ENCODE measurements around the gene TBL1X.
"Not testable (repeated sequence)": the region's sequence is repeated elsewhere in the genome, so short reads cannot be mapped to it uniquely, and the experiment has no call there.

Gene TBL1X

DNA sequence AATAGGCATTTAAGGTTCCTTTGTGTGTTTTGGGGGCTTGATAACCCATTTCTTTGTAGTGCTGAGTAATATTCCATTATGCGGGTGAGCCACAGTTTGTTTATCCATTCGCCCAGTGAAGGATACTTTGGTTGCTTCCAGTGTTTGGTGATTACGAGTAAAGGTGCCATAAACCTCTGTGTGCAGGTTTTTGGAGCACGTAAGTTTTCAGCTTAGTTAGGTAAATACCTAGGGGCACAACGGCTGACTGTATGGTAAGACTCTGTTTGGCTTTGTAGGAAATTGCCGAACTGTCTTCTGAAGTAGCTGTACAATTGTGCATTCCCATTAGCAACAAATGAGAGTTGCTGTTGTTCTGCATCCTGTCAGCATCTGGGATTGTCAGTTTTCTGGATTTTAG is 3.8 kb upstream of the TBL1X start:
- no peak for DNase-seq

DNA sequence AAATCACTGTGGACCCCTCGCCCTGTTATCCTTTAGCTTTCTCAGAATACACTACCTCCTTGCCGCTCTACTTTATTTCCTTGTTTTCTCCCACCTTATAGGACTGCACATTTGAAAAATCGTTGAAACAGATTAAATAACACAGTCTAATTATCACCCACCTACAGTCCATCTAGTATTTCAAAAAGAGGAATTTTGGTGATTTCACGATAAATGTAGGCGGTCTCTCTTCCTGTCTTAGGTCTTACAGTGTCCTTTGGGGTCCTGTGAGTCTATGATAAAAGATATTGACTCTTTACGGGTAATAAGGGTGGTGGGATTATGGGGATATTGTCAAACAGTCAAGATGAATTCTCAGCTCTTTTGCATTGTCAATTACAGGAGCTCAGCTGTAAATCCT is 2.4 kb upstream of the TBL1X start:
- DNase-seq: no peak

DNA sequence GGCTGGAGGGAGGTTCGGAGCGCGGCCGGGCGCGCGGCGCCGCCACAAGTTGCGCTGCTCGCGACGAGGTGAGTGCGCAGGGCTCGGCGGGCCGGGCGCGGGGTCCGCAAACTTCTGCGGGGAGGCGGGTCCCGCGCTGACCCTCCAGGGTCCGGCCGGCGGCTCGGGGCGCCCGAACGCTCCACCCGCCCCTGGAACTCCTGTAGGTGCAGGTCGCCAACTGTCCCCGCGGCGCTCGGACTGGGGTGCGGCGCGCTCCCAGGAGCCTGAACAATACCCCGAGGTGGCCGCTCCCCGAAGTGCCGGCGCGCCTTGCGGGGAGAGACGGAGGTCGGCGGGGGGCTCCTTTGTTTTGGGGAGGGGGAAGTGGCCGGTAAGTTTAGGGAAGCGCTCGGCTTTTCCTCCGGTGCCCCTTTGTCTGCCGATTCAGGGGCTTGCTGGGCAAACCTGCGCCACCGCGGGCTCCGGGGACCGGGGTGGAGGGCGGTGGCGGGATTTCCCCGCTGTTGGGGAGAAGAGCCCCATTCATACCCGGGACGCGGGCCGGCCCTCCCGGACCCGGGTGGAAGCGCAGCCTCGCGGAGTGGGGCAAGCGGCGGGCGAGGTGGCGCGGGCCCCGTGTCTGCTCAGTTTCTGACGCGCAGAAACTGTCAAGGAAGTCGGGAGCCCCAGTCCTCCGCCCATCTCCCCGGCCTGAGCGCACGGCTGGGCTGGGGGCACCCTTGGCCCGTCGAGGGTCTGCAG is 694 bp downstream of the TBL1X start:
- peak in 1 of 2 experiments; percentile 7 for DNase-seq

DNA sequence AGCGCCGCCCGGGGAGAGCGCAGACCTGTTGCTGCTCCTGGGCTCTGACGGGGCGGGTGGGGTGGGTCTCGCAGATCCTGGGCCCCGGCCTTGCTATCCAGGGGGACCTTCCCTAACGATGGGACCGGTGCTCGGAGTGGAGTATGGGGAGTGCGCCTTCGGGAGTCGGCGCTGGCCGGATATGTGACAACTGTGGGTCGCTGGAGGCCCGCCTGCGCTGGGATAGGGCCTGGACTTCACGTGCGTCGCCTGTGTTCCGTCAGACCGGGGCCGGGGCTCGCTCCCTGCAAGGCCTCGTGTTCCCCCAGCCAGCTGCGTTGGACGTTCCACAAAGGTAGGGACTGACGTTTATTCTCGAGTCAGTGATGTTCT is 1.3 kb downstream of the TBL1X start:
- DNase-seq: no peak

DNA sequence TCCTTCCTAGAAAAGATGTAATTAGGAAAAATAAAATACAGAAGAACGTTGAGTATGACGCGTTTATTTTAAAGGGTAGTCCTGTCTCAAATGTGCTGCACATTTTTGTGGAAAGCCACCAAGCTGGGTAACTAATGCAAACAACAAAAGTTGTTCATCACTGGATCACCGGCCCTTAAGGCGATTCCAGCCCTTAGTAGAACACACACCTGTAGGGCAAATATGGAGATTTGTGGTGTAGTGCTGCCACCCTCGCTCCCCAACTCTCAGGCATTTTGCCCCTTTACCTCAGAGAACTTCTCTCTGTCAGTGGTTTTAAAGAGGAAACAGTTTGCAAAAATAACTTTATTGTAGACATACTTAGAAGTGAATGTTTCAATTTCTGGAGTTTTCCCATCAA is 1.9 kb downstream of the TBL1X start:
- no peak for DNase-seq

DNA sequence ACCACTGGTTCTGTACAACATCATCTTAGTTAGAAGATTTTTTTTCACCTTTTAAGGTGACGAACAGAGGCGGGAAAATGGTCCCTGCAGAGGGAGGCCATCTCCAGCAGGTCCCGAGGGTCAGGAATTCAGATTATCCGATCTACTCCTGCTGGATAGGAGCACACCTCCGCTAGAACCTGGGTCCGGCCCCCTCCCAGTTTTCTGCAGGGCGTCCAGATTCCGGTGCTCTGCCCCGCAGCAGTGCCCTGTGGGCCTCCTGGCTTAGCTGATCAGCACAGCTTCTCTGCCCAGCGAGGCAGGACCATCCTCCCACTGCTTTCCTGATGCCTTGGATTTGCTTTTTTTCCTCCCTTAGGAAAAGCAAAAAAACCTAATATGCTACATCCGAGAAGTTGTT is 2.3 kb downstream of the TBL1X start:
- DNase-seq: no peak

DNA sequence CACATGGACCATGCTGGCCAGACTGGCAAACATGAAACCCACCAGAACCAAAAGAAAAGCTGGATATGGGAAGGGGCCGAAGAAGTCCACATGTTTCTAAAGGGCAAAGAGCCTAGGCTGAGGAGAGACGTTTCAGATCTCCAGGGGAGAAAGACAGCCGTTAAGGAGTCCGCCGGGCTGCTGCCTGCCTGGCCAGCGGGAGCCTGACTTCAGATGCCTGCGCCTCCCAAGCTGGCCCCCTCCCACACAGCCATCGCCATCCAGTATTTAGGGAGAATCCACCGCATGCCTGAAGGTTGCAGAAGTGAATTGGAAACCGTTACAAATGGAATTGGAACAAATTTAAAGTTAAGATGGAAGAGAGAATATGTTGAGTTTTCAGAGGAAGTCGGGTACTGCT is 2.9 kb downstream of the TBL1X start:
- no peak for DNase-seq

DNA sequence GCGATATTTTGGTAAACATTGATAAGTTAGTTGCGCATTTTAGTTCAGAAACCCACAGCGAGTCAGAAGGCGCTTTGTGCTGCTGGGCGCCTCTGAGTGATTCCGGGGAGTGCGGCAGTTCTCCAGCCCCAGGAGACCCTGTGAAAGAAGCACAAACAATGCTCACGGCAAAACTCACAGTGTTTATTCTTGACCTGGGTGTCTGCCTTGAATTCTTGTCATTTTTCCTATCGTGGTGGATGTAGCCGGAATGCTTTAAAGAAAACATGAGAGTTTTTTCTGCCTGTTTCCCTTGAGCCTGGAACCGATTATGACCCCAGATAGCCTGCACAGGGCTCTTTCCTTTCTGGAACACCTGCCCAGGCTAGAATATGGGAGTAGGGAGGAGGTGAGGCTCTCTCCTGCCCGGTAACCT is 6.7 kb downstream of the TBL1X start:
- no peak for DNase-seq

DNA sequence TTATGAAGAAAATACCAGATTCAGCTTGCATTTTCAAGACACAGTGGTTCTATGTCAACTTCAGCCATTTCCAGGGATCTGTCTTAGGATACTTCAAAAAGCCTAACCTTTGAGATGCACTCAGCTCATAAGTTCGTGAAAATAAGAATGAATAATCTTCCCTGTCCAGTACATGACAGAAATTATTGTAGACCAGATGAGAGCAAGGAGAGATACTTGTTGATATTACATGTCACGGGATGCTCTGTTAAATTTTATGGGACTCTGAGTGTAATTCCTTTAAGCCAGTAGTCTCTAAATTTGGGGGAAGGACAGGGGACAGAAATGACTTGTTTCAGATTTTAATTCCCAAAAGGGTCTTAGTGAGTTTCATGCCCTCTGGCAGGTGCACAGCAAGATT is 8.8 kb downstream of the TBL1X start:
- no peak for DNase-seq

DNA sequence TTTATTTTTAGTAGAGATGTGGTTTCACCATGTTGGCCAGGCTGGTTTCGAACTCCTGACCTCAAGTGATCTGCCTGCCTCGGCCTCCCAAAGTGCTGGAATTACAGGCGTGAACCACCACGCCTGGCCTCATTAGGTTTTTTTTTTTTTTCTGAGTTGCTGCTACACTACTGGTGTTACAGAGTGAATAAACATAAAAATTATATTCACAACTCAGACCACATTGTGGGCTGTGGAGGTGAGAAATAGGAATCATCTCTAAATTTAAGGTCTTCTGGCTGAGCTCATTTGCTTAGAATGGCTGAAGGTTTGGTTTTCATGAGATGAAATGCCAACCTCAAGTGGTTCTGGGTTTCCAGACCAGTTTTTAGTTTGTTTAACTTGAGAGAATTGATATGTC is 10.6 kb downstream of the TBL1X start:
- not testable (repeated sequence) for DNase-seq

DNA sequence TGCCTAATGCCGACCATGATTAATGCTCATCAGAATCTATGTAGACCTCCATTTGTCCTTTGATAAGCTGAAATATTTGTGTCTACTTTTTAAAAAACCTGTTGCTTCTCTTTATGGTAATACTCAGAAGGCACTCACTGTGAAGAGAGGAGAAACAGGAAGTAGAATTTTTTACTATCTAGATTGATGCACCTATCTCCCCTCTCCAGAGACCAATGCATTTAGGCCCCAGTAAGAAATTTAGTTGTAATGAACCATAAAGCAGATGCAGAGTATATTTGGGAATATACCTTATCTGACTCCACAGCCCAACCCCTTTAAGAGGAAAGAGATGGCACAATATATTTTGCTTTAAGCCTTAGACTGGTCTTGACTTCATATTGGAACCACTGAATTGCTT is 11.1 kb downstream of the TBL1X start:
- no peak for DNase-seq

DNA sequence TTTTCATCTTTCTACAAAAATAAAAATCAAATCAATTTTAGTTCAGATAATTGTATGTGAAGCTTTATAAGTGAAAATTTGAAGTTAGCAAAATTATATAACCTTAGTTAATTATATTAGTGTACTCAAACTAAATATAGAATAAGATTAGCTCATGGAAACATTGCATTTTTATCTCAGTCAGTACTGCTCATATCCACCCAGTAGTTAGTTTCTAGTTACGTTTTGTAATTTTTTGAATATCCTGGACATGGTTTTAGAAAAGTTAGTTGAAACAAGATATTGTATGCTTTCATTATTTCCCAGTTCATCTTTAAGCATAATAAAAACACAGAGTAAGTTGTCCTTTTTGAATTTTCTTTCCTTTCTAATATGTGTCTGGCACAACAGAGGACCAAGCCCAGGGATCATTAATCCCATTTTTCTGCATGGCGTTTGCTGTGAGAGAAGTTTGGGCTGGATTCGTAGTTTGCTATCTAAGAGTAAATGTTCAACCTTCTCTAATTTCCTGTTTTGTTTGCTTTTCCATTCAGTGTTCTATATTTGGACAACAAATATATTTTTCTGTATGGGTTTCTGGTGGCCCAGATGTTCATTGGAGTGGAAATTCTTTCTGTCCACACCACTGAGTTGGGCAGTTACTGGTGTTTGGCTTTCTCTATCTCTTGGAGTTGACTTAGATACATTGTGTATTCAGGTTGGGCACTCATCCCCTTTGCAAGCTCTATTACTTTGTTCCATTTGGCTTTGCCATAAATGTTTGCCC is 12.1 kb downstream of the TBL1X start:
- no peak for DNase-seq

DNA sequence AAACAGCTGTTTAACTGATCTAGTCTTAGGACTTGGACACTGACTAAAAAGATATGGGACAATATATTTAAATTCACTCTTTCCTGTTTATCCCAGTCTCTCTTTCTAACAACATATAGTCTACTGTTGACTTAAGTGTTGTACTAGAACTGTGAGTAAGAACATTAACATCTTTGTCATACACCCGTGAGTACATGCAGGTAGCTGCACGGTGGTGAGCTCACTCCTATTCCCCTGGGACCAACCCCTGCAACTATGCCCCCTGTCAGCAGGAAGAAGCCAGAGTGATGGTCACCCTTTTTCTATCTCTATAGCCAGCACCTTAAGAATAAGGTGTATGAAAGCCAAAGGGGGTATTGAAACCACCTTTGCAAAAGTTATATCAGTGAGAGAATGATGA is 17.6 kb downstream of the TBL1X start:
- no peak for DNase-seq

DNA sequence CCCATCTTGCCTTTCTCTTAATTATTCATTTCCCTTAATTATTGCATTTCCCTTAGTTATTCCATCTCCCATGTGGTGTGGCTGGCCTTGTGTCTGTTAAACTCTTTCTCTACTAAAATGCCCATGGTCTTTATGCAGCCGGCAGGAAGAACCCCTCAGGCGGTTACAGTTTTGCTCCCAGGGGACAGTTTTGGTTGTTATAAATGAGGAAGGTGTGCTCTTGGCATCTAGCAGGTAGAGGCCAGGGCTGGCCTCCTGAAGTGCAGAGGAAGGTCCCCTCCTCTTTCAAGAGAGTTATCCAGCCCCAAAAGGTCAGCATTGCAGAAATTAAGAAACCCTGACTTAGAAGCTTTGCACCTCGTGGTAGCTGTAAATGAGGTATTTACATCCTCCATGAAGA is 18.0 kb downstream of the TBL1X start:
- no peak for DNase-seq

DNA sequence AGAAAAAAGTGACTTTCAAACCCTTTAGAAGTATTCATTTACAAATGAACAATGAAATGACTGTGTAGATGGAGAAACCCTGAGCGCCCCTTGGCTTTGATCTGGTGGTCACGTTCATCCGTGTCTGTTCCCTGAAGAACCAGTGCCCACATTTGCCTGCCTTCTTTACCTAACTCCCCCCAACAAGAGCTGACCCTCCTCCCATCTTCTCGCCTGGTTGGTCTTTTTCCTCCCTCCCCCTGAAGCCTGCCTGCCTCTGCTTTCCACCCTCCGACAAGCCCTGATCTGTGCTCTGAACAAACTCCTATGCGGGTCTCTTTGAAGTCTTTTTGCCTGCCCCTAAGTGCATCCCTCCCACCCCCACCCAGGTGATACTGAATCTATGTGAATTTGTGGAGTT is 18.5 kb downstream of the TBL1X start:
- no peak for DNase-seq

DNA sequence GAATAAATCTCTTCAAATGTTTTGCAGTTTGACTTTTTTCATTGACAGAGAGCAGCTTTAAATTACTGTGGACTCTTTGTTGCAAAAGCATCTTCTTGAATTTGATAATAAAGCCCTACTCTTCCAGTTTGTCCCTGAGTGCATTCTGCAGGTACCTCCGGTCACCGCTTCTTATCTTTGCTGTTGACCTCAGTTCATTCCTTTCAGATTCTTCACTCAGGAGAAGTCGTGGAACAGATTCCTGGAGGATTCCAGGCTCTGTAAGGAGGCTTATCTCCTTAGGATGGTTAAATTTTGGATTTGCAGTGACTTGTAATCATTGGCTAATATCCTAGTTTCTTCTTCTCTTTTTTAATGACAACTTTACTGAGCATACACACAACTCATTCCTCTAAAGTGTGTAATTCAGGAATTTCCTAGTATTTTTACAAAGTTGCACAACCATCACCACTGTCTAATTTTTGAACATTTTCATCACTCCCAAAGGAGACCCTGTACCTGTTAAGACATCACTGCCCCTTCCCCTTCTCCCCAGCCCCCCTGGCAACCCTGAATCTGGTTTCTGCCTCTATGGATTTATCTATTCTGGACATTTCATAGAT is 22.0 kb downstream of the TBL1X start:
- DNase-seq: no peak

DNA sequence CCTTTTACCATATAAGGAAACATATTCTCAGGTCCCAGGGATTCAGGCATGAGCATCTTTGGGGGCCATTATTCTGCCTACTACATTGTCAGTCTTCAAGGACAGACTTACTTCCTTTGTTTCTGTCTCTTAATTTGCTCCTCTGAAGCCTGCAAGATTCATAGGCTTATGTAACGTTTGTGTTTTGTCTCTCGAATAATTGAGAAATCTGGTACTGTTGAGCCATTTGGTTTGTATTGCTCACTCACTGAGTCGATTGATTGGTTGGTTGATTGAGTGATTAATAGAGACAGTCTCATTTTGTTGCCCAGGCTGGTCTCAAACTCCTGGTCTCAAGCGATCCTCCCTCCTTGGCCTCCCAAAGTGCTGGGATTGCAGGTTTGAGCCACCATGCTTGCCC is 23.7 kb downstream of the TBL1X start:
- DNase-seq: no peak

DNA sequence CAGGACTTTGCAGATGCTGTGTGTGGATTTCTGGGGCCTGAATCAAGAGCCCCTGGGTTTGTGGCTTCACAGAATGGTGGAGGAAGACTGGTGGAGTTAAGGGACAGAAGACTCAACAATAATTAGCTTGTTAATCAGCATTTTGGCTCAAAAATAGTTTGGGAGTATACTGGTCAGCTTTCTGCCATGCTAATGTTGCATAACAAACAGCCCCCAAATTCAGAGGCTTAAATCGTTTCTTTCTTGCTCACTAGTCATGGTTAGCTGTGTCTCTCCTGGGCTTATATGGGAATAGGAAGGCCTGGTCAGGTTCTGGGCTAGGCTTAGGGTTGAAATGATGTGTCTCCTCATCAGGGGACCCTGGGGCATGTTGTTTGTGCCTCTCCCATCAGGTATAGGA is 24.4 kb downstream of the TBL1X start:
- no peak for DNase-seq

DNA sequence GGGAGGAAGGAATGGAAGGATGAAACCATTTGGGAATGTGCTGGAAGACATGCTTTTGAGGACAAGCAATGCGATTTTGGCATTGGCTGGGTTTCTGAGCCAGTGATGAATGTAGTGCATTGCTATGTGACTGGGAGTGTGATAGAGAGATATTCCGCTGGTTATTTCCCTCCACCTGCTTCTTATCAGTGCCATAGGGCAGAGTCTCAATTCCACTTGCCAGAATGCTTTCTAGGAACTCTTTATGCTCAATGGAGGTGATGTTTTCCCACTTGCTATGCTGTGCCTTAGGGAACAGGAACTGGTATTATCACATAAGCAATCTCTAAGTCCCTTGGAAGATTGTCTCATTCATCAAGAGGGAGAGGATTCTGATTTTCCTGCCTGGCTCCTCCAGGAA is 28.0 kb downstream of the TBL1X start:
- no peak for DNase-seq

DNA sequence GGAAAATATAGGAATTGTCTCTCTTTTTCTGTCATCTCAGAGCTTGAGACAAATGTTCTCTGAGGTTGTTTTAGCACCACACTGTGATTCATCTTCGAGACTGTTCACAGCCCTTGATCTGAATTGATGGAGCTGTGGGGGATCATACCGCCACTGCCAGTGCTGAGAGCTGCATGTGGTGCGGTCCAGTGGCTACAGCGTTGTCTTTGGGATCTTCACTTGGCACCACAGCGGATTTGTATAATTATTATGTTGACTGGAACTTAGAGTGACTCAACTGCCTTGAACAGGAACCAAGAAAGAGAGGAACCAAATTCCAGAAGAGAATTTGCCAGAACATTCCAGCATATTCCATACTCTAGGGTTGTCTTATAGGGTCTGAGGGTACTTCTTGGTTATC is 29.1 kb downstream of the TBL1X start:
- no peak for DNase-seq

DNA sequence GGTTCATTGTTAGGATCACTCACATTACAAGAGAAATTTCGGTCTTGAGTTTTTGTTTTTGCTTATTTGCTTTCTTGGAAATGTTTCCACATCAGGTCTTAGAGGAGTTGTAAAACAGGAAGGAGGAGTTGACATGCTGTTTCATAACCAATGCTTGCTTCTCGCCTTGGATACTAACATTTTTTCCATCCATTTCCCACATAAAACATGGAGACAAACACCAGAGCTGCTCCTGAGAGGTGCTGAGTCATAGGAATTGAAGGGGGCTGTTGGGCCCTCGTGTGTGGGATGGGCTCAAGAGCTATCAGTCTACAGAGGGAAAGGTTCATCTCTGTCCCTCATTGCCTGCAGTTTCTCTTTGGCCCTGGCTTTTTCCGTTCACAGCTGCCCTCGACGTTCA is 29.9 kb downstream of the TBL1X start:
- DNase-seq: no peak

DNA sequence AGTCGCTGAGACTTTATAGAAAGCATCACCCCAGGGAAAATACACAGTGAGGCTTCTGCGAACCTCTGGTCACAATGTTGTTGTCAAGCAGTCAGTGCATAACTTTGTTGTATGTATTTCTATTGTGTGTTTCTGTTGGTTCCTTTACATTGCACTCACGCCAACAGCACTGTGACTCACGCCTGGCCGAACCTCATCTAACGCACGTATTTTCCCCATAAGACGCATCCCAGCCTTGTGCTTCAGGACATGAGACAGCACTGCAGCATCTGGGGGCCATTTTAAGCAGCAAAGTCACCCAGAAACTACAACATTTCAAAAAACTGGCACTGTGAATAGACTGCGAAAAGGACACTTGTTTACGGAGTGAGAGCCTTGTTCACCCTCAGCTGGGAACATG is 30.6 kb downstream of the TBL1X start:
- DNase-seq: no peak

DNA sequence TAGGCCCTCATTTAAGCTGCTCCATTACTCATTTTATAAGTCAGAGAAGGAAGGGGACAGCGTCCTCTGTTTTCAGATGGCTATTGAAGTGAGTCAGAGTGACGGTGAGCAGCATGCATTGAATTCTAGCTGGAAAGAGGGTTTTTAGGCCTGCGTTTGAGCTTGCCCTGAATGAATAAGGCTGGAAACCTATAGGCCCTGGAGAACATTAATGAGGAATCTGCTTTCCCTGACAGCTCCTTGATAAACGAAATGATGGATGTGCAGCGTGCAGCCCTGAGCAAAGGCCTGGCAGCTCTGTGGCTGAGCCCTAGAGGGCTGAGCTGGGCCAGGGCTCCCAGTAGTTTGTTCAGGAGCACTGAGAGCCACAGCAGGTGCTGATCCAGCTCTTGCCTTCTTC is 33.4 kb downstream of the TBL1X start:
- no peak for DNase-seq

DNA sequence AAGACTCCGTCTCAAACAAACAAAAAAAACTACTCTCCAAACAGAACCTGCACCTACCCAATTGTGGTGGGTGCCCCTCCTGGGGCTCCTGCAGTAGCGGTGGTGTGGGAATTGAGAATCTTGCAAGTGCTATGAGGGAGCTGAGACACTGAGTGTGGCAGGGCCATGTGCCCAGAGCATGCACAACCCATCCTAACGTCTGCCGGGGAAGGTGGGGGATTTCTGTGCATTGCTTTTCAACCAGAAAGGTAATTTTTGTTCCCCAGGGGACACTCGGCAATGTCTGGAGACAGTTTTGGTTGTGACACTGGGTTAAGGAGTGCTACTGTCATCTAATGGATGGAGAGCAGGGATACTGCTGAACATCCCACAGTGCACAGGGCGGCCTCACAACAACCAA is 35.7 kb downstream of the TBL1X start:
- DNase-seq: no peak
